Body of pancreas (tissue), 4 donors: ENCODE measurements around the gene C11orf71. TPM values are rescaled to one million over a fixed set of nuclear protein-coding genes. Genes with fewer than 3 reads are reported as not detected.

Experiments
- ATAC-seq: fragments of 150-250 bp; one replicate; pipeline ENCODE4 v1.9.1; 2016
- DNase-seq, 4 donors: peaks; one replicate each; pipeline ENCODE4 v3.0.0-alpha.2; 2019
- H3K27ac ChIP-seq, 4 donors: fragments of 200-600 bp; sonication (generic); 1 replicate in 3 of 4; 2 replicates in 1 of 4; pipeline versions ENCODE4 v1.5.1 to v1.6.1; 2016 to 2019; ENCODE audit warnings: mild to moderate bottlenecking in 1 of 4, mixed read lengths in 1 of 4, moderate library complexity in 1 of 4
- H3K27me3 ChIP-seq, 2 donors: fragments of 200-600 bp; sonication (generic); one replicate each; pipeline ENCODE4 v1.6.0; 2016; ENCODE audit warnings: mild to moderate bottlenecking in 1 of 2
- H3K36me3 ChIP-seq, 2 donors: fragments of 200-600 bp; sonication (generic); replicated peaks in 1 of 2; 2 replicates each; pipeline ENCODE4 v1.5.1; 2016; ENCODE audit warnings: low read depth in 2 of 2; ENCODE audit not compliant: insufficient read depth in 1 of 2
- H3K4me1 ChIP-seq: fragments of 200-600 bp; sonication (generic); one replicate; pipeline ENCODE4 v1.6.0; 2016
- H3K4me3 ChIP-seq, 2 donors: fragments of 200-600 bp; sonication (generic); 1 replicate in 1 of 2; 2 replicates in 1 of 2; pipeline ENCODE4 v1.5.1; 2016 to 2019
- H3K9me3 ChIP-seq, 3 donors: fragments of 200-600 bp; sonication (generic); 1 replicate in 2 of 3; 2 replicates in 1 of 3; pipeline ENCODE4 v1.5.1; 2016
- CTCF ChIP-seq, 7 experiments: fragments of 450-650 bp in 4 of 7; fragments of 200-600 bp in 3 of 7; sonication (generic) in 3 of 7; IDR thresholded peaks; one replicate each; pipeline ENCODE4 v1.5.1; 2016 to 2019; ENCODE audit warnings: antibody characterized with exemption in 7 of 7
- POLR2A ChIP-seq, 3 donors: fragments of 450-650 bp; IDR thresholded peaks; one replicate each; pipeline ENCODE4 v1.6.1; 2016; ENCODE audit warnings: antibody characterized with exemption in 3 of 3, mild to moderate bottlenecking in 2 of 3
- WGBS, 2 donors: methylation state at CpG; one replicate each; pipeline ENCODE4 v1.1.5; 2017; 5-methylcytosine and 5-hydroxymethylcytosine counted together
- intact Hi-C: fragments of 100-400 bp; cut with DNase I; formaldehyde crosslinking; loops from one replicate; pipeline ENCODE4 v1.15.1; 2023
- total RNA-seq, 2 donors: library from RNA; depleted of rRNA; stranded (reverse); fragments of >200 nt; gene quantifications; one replicate each; pipeline ENCODE4 v1.1.0, GENCODE V29; 2016

C11orf71 gene
- total RNA-seq, 2 donors from 2014 or later = 5.4 to 8.2 TPM

- no peaks in the 10 kb centered on the region for H3K27me3 ChIP-seq
- TF ChIP-seq CTCF (IDR thresholded peaks at IDR 0.05) = no peak
- no peak overlapping the region for H3K4me3 ChIP-seq
- WGBS, 2 donors = 91 to 94% methylated on average over 2 of the region's 2 CpGs
- no peak for DNase-seq
- H3K9me3 ChIP-seq = no peaks in the 10 kb centered on the region
- peaks cover 0 to 8% of the 10 kb centered on the region in 2 donors for H3K36me3 ChIP-seq
- H3K27ac ChIP-seq = no peak overlapping the region
- H3K4me1 ChIP-seq = no peaks in the 10 kb centered on the region
- intact Hi-C loops = no loop called here
- no peak for ATAC-seq
Measured at GRCh38 chr11:114447444-114447843, 47.1 kb upstream of the C11orf71 start.

GRCh38 chr11:114442536-114442935 is 42.2 kb upstream of the C11orf71 start:
- intact Hi-C loops = no loop called here

GRCh38 chr11:114441921-114442320 is 41.6 kb upstream of the C11orf71 start:
- TF ChIP-seq CTCF (IDR thresholded peaks at IDR 0.05) (no peak), POLR2A (IDR thresholded peaks at IDR 0.05) (no peak)
- Histone ChIP-seq H3K9me3 (no peaks in the 10 kb centered on the region), H3K4me1 (peaks cover 29% of the 10 kb centered on the region), H3K4me3 (no peak overlapping the region), H3K36me3 (no peaks in the 10 kb centered on the region), H3K27ac (no peak overlapping the region), H3K27me3 (no peaks in the 10 kb centered on the region)
- DNase-seq = no peak
- intact Hi-C loops = no loop called here
- ATAC-seq = no peak
- 62 to 68% methylated on average over 2 of the region's 2 CpGs for WGBS, 2 donors

More at GRCh38 chr11:114442536-114442935, 42.2 kb upstream of the C11orf71 start:
- peaks cover 29% of the 10 kb centered on the region for H3K4me1 ChIP-seq
- DNase-seq = no peak
- TF ChIP-seq CTCF (IDR thresholded peaks at IDR 0.05) (no peak), POLR2A (IDR thresholded peaks at IDR 0.05) (no peak)
- H3K9me3 ChIP-seq = no peaks in the 10 kb centered on the region
- no peaks in the 10 kb centered on the region for H3K27me3 ChIP-seq
- no peak for ATAC-seq
- WGBS, 2 donors = 87 to 92% methylated on average over 1 of the region's 1 CpG
- H3K4me3 ChIP-seq = no peak overlapping the region
- H3K27ac ChIP-seq = no peak overlapping the region
- no peaks in the 10 kb centered on the region for H3K36me3 ChIP-seq

DNA sequence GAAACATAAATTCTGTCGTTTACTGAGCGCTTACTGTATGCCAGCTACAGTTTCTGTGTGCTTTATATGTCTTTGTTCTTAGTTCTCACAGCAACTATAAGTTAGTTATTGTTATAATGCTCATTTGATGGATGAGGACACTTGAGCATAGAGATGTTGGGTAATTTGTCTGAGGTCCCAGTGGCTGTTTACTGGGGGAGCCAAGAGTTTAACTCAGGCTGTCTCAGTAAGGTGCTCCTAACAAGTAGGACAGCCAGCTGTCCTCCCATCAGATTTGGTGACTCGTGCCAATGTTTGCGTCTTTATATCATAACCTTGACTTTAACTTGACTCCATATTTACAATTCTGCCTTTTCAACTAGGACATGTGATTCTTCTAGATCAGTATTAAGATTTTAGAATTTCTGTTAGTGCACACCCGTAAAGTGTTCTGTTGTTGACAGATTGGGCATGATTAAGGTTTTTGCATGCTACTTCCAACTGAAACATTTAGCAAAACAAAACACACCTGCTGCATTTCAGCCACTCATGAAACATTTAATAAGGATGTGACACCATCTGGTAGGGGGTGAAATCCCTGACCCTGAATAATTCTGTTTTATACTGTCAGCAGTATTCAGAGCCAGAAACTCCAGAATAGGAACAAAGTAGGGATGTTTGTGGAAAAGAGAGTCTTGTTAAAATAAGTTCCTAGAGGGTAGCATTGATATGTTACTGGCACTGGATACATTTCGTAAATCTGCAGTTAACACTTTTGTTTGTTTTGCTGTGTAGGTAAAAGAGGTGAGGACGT is 40.9 kb upstream of the C11orf71 start:
- no peak for ATAC-seq
- DNase-seq = no peak
- H3K27me3 ChIP-seq = no peaks in the 10 kb centered on the region
- no peak for TF ChIP-seq CTCF (IDR thresholded peaks at IDR 0.05)
- no peak for TF ChIP-seq POLR2A (IDR thresholded peaks at IDR 0.05)
- no peak overlapping the region for H3K4me3 ChIP-seq
- H3K36me3 ChIP-seq = no peaks in the 10 kb centered on the region
- 41 to 50% methylated on average over 7 of the region's 7 CpGs for WGBS, 2 donors
- H3K27ac ChIP-seq = no peak overlapping the region
- peaks cover 29% of the 10 kb centered on the region for H3K4me1 ChIP-seq
- no peaks in the 10 kb centered on the region for H3K9me3 ChIP-seq
- intact Hi-C loops = no loop called here
